ENCODE data around the gene PLN. TPM values are rescaled to one million over a fixed set of nuclear protein-coding genes. Genes with fewer than 3 reads are reported as not detected.

PLN gene
- polyA plus RNA-seq, 1 donor (not counting 4 experiments of a cell fraction or from before 2014, with no cell fraction given) = not detected

GRCh38 chr6:118522422-118522821, 25.7 kb upstream of the PLN start:
- TF ChIP-seq EZH2 (IDR thresholded peaks at IDR 0.05; ENCODE audit: low read length) (no peak), CTCF (optimal IDR thresholded peaks at IDR 0.05 in 1 of 3, IDR thresholded peaks at IDR 0.05 in 1 of 3, conservative IDR thresholded peaks at IDR 0.05 in 1 of 3; ENCODE audit: extremely low read depth in 1 of 3, insufficient read depth in 2 of 3, low read length in 3 of 3) (no peak)
- peaks cover 0 to 2% of the 10 kb centered on the region in 2 experiments for H3K36me3 ChIP-seq (ENCODE audit: control insufficient read depth in 2 of 2, extremely low read depth in 1 of 2, insufficient read depth in 2 of 2, low read length in 2 of 2)
- no peak for DNase-seq (ENCODE audit: low read depth, low spot score)
- H3K27me3 ChIP-seq (ENCODE audit: control insufficient read depth, extremely low read depth, insufficient read depth, low read length) = no peaks in the 10 kb centered on the region
- no peak overlapping the region for H3K27ac ChIP-seq (ENCODE audit: control insufficient read depth, insufficient read depth, low read length)
- dilution Hi-C loops (cut with MboI; ENCODE audit: extremely low pct_ligation_motif_present, low sequenced_read_pairs) = no loop called here
- no peaks in the 10 kb centered on the region for H3K9me3 ChIP-seq (ENCODE audit: control insufficient read depth, low read depth, low read length)
- H3K4me2 ChIP-seq (ENCODE audit: control insufficient read depth, extremely low read depth, insufficient read depth, low read depth, low read length) = no peak overlapping the region
- no peak overlapping the region for H3K4me3 ChIP-seq (ENCODE audit: control insufficient read depth in 2 of 3, extremely low read depth in 1 of 3, insufficient read depth in 2 of 3, low read depth in 1 of 3, low read length in 3 of 3)
- FAIRE-seq = no peak
- no peak overlapping the region for H2AFZ ChIP-seq (ENCODE audit: control insufficient read depth, low read length)
- no peaks in the 10 kb centered on the region for H3K4me1 ChIP-seq (ENCODE audit: control insufficient read depth, extremely low read depth, insufficient read depth, low read length)
- no peak overlapping the region for H3K9ac ChIP-seq (ENCODE audit: control insufficient read depth, extremely low read depth, insufficient read depth, low read length)
- no peaks in the 10 kb centered on the region for H4K20me1 ChIP-seq (ENCODE audit: control insufficient read depth, extremely low read depth, insufficient read depth, low read length)
- H3K79me2 ChIP-seq (ENCODE audit: control insufficient read depth, insufficient read depth, low read length) = no peaks in the 10 kb centered on the region
- no peaks in the 10 kb centered on the region for H3K9me1 ChIP-seq (ENCODE audit: control insufficient read depth, extremely low read depth, insufficient read depth, low read length)

- H4K20me1 ChIP-seq (ENCODE audit: control insufficient read depth, extremely low read depth, insufficient read depth, low read length) = no peaks in the 10 kb centered on the region
- no peaks in the 10 kb centered on the region for H3K79me2 ChIP-seq (ENCODE audit: control insufficient read depth, insufficient read depth, low read length)
- dilution Hi-C loops (cut with MboI; ENCODE audit: extremely low pct_ligation_motif_present, low sequenced_read_pairs) = no loop called here
- peaks cover 0 to 2% of the 10 kb centered on the region in 2 experiments for H3K36me3 ChIP-seq (ENCODE audit: control insufficient read depth in 2 of 2, extremely low read depth in 1 of 2, insufficient read depth in 2 of 2, low read length in 2 of 2)
- H3K4me3 ChIP-seq (ENCODE audit: control insufficient read depth in 2 of 3, extremely low read depth in 1 of 3, insufficient read depth in 2 of 3, low read depth in 1 of 3, low read length in 3 of 3) = no peak overlapping the region
- H3K9me3 ChIP-seq (ENCODE audit: control insufficient read depth, low read depth, low read length) = no peaks in the 10 kb centered on the region
- FAIRE-seq (no peak), DNase-seq (ENCODE audit: low read depth, low spot score) (no peak)
- H3K4me2 ChIP-seq (ENCODE audit: control insufficient read depth, extremely low read depth, insufficient read depth, low read depth, low read length) = no peak overlapping the region
- H2AFZ ChIP-seq (ENCODE audit: control insufficient read depth, low read length) = no peak overlapping the region
- no peaks in the 10 kb centered on the region for H3K4me1 ChIP-seq (ENCODE audit: control insufficient read depth, extremely low read depth, insufficient read depth, low read length)
- no peaks in the 10 kb centered on the region for H3K27me3 ChIP-seq (ENCODE audit: control insufficient read depth, extremely low read depth, insufficient read depth, low read length)
- H3K27ac ChIP-seq (ENCODE audit: control insufficient read depth, insufficient read depth, low read length) = no peak overlapping the region
- TF ChIP-seq EZH2 (IDR thresholded peaks at IDR 0.05; ENCODE audit: low read length) (no peak), CTCF (optimal IDR thresholded peaks at IDR 0.05 in 1 of 3, IDR thresholded peaks at IDR 0.05 in 1 of 3, conservative IDR thresholded peaks at IDR 0.05 in 1 of 3; ENCODE audit: extremely low read depth in 1 of 3, insufficient read depth in 2 of 3, low read length in 3 of 3) (no peak)
- no peak overlapping the region for H3K9ac ChIP-seq (ENCODE audit: control insufficient read depth, extremely low read depth, insufficient read depth, low read length)
- H3K9me1 ChIP-seq (ENCODE audit: control insufficient read depth, extremely low read depth, insufficient read depth, low read length) = no peaks in the 10 kb centered on the region
Observed at GRCh38 chr6:118523216-118523615, 24.9 kb upstream of the PLN start.
